Heart left ventricle (tissue), 16 donors: ENCODE results near the gene RUFY4. TPM values are rescaled to one million over a fixed set of nuclear protein-coding genes. Genes with fewer than 3 reads are reported as not detected.

ENCODE experiments used
- ATAC-seq, 4 donors: fragments of 200-7000 bp; cut with Tn5 transposase; one replicate each; pipeline ENCODE4 v1.9.1; 2020 to 2022; ENCODE audit warnings: moderate library complexity in 4 of 4, mild to moderate bottlenecking in 3 of 4, moderate number of reproducible peaks in 1 of 4
- DNase-seq, 5 donors: peaks; one replicate each; pipeline ENCODE4 v3.0.0-alpha.2; 2020
- H3K27ac ChIP-seq, 12 donors: fragments of 200-600 bp; sonication (generic) in 4 of 12; one replicate each; pipeline versions ENCODE4 v1.5.0 to v1.8.0; 2016 to 2022; ENCODE audit warnings: mild to moderate bottlenecking in 2 of 12
- H3K27me3 ChIP-seq, 9 donors: fragments of 200-600 bp; sonication (generic) in 2 of 9; one replicate each; pipeline versions ENCODE4 v1.5.1 to v1.8.0; 2016 to 2022; ENCODE audit warnings: mild to moderate bottlenecking in 3 of 9
- H3K36me3 ChIP-seq, 9 donors: fragments of 200-600 bp; sonication (generic) in 2 of 9; one replicate each; pipeline versions ENCODE4 v1.5.0 to v1.8.0; 2018 to 2022; ENCODE audit warnings: mild to moderate bottlenecking in 2 of 9
- H3K4me1 ChIP-seq, 12 donors: fragments of 200-600 bp; sonication (generic) in 4 of 12; one replicate each; pipeline versions ENCODE4 v1.5.0 to v1.8.0; 2016 to 2022; ENCODE audit warnings: mild to moderate bottlenecking in 3 of 12
- H3K4me3 ChIP-seq, 12 donors: fragments of 200-600 bp; sonication (generic) in 4 of 12; one replicate each; pipeline versions ENCODE4 v1.5.0 to v1.8.0; 2017 to 2022; ENCODE audit warnings: mild to moderate bottlenecking in 9 of 12, moderate library complexity in 4 of 12
- H3K9me3 ChIP-seq, 12 donors: fragments of 200-600 bp; sonication (generic) in 4 of 12; one replicate each; pipeline versions ENCODE4 v1.5.0 to v1.8.0; 2016 to 2022; ENCODE audit warnings: mild to moderate bottlenecking in 1 of 12
- POLR2A ChIP-seq, 2 donors: fragments of 450-650 bp; IDR thresholded peaks; one replicate each; pipeline ENCODE4 v1.6.1; 2017; ENCODE audit warnings: antibody characterized with exemption in 2 of 2, mild to moderate bottlenecking in 2 of 2, moderate library complexity in 2 of 2
- WGBS, 4 donors: extraction: QIAGEN DNeasy Blood & Tissue Kit in 2 of 4; methylation state at CpG; one replicate each; pipeline versions ENCODE4 v1.1.5 to v1.1.7; 2013 to 2018; 5-methylcytosine and 5-hydroxymethylcytosine counted together
- intact Hi-C, 10 donors: fragments of 100-400 bp; cut with DNase I; formaldehyde crosslinking; loops; one replicate each; pipeline versions ENCODE4 v1.11.1 to v1.14.2; 2022
- polyA plus RNA-seq, 2 donors: library from polyadenylated mRNA; stranded (reverse); fragments of 200-250 nt; gene quantifications; one replicate each; pipeline ENCODE4 v1.2.3, GENCODE V29; 2013
- total RNA-seq, 9 donors: library from RNA; depleted of rRNA in 2 of 9; stranded (reverse); fragments of >200 nt in 2 of 9; fragmentation: NEBNext Ultra II Directional in 3 of 9; extraction: Animal tissue kit (Norgen Biotek cat#: 25700) in 3 of 9; gene quantifications; one replicate each; pipeline versions ENCODE4 v1.1.0 to v1.2.4, GENCODE V29; 2016 to 2023
- TF ChIP-seq, protein P1 (sequence below), 12 donors: fragments of 200-600 bp; sonication (generic) in 4 of 12; IDR thresholded peaks; one replicate each; pipeline versions ENCODE4 v1.5.0 to v1.8.0; 2018 to 2022; ENCODE audit warnings: antibody characterized with exemption in 12 of 12, mild to moderate bottlenecking in 5 of 12
- donor health status: ischemic (EF 13 %, LVEDD 7.1; RV severe dilation, severe dysfunction).
- donor health status: healthy with polysubstance abuse.
- donor health status: DM: no; HTN: yes; CAD: no.
- donor health status: DM: no; HTN: no; CAD: no.
- donor health status: ischemic (EF 25% LVEDD 6.9; RV normal size, moderate dysfunction).
- donor health status: ischemic (EF 25% LVEDD 5.7; RV mildly dilated, moderate dysfunction).
- donor health status: healthy.
- donor health status: DM: yes; HTN: yes; CAD: no.
- donor health status: ischemic (EF 35%, LVEDD 5.7; RV mildly dilated, moderate dysfunction).
- donor health status: nonischemic (EF 11% LVEDD 7.7; RV severe dilation, severe dysfunction).
- donor health status: DM: yes; HTN: yes; CAD: no.
- donor health status: PGD.
- donor health status: ischemic (EF 29% LVEDD 5.4; RV normal size, mild dysfunction).
- donor health status: nonischemic (EF 23%, LVEDD 6.1; RV moderate dilation, normal function).

The RUFY4 gene
- total and polyA plus RNA-seq, 11 donors, result 0.11 to 1.0 (median 0.14) TPM; not detected in 8

- intact Hi-C loops, result no loop called here
- DNase-seq, result peak in 4 of 5 donors; percentile 45 to 74 (median 54)
- ATAC-seq, result peak; percentile 56 to 74 (median 62)
- WGBS, 4 donors, result 50 to 67% (median 57%) methylated on average over 2 of the region's 2 CpGs
- H3K27me3 ChIP-seq, result no peaks in the 10 kb centered on the region
- peaks cover 0 to 82% (median 31%) of the 10 kb centered on the region in 12 donors for H3K4me1 ChIP-seq
- TF ChIP-seq, protein P1, sequence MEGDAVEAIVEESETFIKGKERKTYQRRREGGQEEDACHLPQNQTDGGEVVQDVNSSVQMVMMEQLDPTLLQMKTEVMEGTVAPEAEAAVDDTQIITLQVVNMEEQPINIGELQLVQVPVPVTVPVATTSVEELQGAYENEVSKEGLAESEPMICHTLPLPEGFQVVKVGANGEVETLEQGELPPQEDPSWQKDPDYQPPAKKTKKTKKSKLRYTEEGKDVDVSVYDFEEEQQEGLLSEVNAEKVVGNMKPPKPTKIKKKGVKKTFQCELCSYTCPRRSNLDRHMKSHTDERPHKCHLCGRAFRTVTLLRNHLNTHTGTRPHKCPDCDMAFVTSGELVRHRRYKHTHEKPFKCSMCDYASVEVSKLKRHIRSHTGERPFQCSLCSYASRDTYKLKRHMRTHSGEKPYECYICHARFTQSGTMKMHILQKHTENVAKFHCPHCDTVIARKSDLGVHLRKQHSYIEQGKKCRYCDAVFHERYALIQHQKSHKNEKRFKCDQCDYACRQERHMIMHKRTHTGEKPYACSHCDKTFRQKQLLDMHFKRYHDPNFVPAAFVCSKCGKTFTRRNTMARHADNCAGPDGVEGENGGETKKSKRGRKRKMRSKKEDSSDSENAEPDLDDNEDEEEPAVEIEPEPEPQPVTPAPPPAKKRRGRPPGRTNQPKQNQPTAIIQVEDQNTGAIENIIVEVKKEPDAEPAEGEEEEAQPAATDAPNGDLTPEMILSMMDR (IDR thresholded peaks at IDR 0.05), result no peak
- no peak for TF ChIP-seq POLR2A (IDR thresholded peaks at IDR 0.05)
- H3K36me3 ChIP-seq, result no peaks in the 10 kb centered on the region
- H3K27ac ChIP-seq, result peak overlapping the region in 8 of 12 donors; percentile 34 to 85 (median 82)
- no peak overlapping the region for H3K4me3 ChIP-seq
- H3K9me3 ChIP-seq, result no peaks in the 10 kb centered on the region
These were observed 44.7 kb upstream of the RUFY4 start for GRCh38 chr2:218024336-218024735.

GRCh38 chr2:218024871-218025270, 44.2 kb upstream of the RUFY4 start:
- Histone ChIP-seq H3K4me1 (peaks cover 0 to 77% (median 31%) of the 10 kb centered on the region in 12 donors), H3K27me3 (no peaks in the 10 kb centered on the region), H3K4me3 (no peak overlapping the region), H3K36me3 (no peaks in the 10 kb centered on the region), H3K9me3 (no peaks in the 10 kb centered on the region), H3K27ac (peak overlapping the region in 8 of 12 donors; percentile 34 to 85 (median 82))
- intact Hi-C loops, result no loop called here
- DNase-seq (peak in 3 of 5 donors; percentile 6 to 20 (median 14)), ATAC-seq (no peak)
- TF ChIP-seq, protein P1 (IDR thresholded peaks at IDR 0.05), result no peak
- TF ChIP-seq POLR2A (IDR thresholded peaks at IDR 0.05), result no peak
- WGBS, 4 donors, result 90 to 92% (median 91%) methylated on average over 2 of the region's 2 CpGs

GRCh38 chr2:218026244-218026643, 42.8 kb upstream of the RUFY4 start:
- ATAC-seq (no peak), DNase-seq (no peak)
- Histone ChIP-seq H3K4me3 (no peak overlapping the region), H3K27me3 (no peaks in the 10 kb centered on the region), H3K9me3 (no peaks in the 10 kb centered on the region), H3K4me1 (peaks cover 0 to 63% (median 26%) of the 10 kb centered on the region in 12 donors), H3K27ac (peak overlapping the region in 6 of 12 donors; percentile 8 to 62 (median 48)), H3K36me3 (no peaks in the 10 kb centered on the region)
- intact Hi-C loops, result no loop called here
- WGBS, 4 donors, result 86 to 93% (median 93%) methylated on average over 7 of the region's 7 CpGs
- TF ChIP-seq POLR2A (IDR thresholded peaks at IDR 0.05), result no peak
- TF ChIP-seq, protein P1 (IDR thresholded peaks at IDR 0.05), result no peak

GRCh38 chr2:218026676-218027425, 42.2 kb upstream of the RUFY4 start:
- TF ChIP-seq POLR2A (IDR thresholded peaks at IDR 0.05), result no peak
- TF ChIP-seq, protein P1 (IDR thresholded peaks at IDR 0.05), result no peak
- H3K27ac ChIP-seq, result peak overlapping the region in 7 of 12 donors; percentile 8 to 62 (median 48)
- no peaks in the 10 kb centered on the region for H3K27me3 ChIP-seq
- intact Hi-C loops, result no loop called here
- H3K9me3 ChIP-seq, result no peaks in the 10 kb centered on the region
- WGBS, 4 donors, result 61 to 75% (median 68%) methylated on average over 16 to 17 of the region's 17 CpGs
- ATAC-seq (peak in 3 of 4 donors; percentile 5 to 56 (median 15)), DNase-seq (peak; percentile 52 to 74 (median 68))
- no peaks in the 10 kb centered on the region for H3K36me3 ChIP-seq
- no peak overlapping the region for H3K4me3 ChIP-seq
- peaks cover 0 to 62% (median 24%) of the 10 kb centered on the region in 12 donors for H3K4me1 ChIP-seq
